GM10248 (cell line): ENCODE data around the gene CLEC16A.
"Not testable (repeated sequence)": the region's sequence is repeated elsewhere in the genome, so short reads cannot be mapped to it uniquely, and the experiment has no call there.

Experiments
- CTCF ChIA-PET: fragments of 300-600 bp; sonication (Branson Sonifier 250); formaldehyde crosslinking; extraction: SDS; loops from one replicate; lab custom pipeline; 2021; ENCODE audit warnings: antibody characterized with exemption; lab: Yijun Ruan, JAX
- POLR2A ChIA-PET: fragments of 350-650 bp; sonication (Branson Sonifier 250); formaldehyde crosslinking; extraction: SDS; loops from one replicate; lab custom pipeline; 2020; ENCODE audit warnings: antibody characterized with exemption; lab: Yijun Ruan, JAX
- DNase-seq: peaks from one replicate; pipeline ENCODE4 v3.0.0; 2012; ENCODE audit errors: extremely low spot score
- TF ChIP-seq, protein P1 (sequence below): IDR thresholded peaks from 2 replicates; pipeline ENCODE4 v1.5.1; 2012; ENCODE audit warnings: mild to moderate bottlenecking, low read depth; ENCODE audit errors: extremely low read depth, missing control alignments, control extremely low read depth

CLEC16A gene

DNA sequence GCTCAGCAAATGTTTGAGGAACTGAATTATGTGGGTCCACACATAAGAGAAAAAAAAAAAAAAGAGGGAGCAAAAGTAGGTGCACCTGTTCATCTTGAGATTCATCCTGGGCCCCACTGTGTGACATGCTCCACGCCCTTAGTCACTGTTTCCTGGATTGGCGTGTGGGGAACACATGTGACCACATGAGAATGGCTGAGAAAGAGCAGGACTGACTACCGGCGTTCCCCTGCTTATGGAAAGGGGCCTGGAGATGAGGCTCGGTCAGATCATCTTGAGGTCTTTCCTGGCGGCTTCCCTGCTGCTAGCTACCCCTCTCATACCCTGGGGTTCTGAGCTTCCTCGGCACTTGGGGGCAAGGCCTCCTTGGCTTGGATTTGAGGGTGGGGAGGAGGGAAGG, 6.0 kb upstream of the CLEC16A start:
- TF ChIP-seq, protein P1, sequence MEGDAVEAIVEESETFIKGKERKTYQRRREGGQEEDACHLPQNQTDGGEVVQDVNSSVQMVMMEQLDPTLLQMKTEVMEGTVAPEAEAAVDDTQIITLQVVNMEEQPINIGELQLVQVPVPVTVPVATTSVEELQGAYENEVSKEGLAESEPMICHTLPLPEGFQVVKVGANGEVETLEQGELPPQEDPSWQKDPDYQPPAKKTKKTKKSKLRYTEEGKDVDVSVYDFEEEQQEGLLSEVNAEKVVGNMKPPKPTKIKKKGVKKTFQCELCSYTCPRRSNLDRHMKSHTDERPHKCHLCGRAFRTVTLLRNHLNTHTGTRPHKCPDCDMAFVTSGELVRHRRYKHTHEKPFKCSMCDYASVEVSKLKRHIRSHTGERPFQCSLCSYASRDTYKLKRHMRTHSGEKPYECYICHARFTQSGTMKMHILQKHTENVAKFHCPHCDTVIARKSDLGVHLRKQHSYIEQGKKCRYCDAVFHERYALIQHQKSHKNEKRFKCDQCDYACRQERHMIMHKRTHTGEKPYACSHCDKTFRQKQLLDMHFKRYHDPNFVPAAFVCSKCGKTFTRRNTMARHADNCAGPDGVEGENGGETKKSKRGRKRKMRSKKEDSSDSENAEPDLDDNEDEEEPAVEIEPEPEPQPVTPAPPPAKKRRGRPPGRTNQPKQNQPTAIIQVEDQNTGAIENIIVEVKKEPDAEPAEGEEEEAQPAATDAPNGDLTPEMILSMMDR = no peak
- CTCF ChIA-PET = interaction anchor here (1.1 to 4.1 kb wide), 2 partner anchors 12 to 25 kb away, joined by 3 to 16 read pairs; no protein-coding TSS in a partner anchor
- POLR2A ChIA-PET = no interaction called here
- DNase-seq = no peak

DNA sequence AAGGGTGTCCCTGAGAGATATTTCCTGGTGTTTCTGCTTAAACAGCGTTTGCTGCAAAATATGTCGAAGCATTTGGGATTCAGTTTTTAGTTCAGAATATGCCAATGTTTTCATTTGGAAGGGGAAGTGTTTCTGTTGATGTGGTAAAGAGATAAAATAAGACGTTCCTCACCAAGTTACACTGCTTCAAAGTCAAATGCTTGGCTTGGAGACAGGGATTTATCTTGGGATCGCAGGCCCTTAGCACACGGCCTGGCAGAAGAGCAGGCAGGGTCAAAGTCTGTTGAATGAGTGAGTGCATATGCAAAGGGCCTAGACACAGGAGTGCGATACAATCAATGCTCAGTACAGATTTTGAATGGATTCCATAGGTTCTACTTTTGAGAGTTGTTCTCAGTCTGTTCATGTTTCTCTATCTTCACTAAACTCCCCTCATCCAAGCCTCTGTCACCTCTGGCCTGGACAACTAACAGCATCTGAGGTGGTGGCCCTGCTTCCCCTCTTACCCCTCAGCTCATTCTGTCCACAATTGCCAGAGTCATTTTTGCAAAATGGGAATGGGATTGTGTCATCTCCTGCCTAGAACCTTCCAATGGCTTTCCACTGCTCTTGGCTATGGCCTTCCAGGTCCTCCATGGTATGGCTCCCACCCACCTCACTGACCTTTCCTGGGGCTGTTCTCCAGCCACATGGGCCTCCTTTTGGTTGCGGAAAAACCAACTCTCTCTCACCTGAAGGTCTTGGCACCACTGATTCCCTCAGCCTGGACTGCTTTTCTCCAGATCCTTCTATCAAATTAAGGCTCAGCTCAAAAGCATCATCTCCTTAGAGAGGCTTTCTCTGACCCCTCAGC, 5.3 kb upstream of the CLEC16A start:
- ChIA-PET POLR2A (no interaction called here), CTCF (interaction anchor here (0.9 to 4.1 kb wide), 8 partner anchors 8 to 316 kb away, joined by 3 to 16 read pairs (median 4); no protein-coding TSS in a partner anchor)
- TF ChIP-seq, protein P1 = no peak
- no peak for DNase-seq

DNA sequence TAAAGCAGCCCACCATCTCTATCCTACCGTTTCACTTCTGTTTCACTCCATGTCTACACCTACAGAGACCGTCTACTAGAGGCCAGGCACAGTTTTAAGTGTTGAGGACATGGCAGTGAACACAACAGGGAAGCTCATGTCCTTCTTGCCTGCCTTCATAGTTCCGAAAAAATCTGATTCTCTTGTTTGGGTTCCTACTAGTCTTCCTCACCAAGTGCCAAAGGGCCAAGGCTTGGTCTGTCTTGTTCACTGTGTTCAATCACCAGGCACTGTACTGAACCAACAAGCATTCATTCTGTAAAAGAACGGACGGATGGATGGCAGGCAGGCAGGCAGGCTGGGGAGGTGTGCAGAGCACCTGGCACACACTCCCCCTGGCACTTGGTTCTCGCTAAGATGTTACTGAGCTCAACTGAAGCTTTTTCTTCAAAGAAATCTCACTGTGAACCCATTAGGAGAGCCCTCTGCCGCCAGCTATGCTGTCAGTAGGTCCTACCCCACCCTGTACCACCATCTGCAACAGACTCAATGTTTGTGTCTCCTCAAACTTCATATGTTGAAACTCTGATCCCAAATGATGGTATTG, 4.6 kb upstream of the CLEC16A start:
- TF ChIP-seq, protein P1 = no peak
- ChIA-PET CTCF (interaction anchor here (0.9 to 2.1 kb wide), 6 partner anchors 9 to 315 kb away, joined by 3 to 11 read pairs (median 4); no protein-coding TSS in a partner anchor), POLR2A (interaction anchor here (1.2 kb wide), 1 partner anchor 196 kb away, joined by 3 read pairs; no protein-coding TSS in a partner anchor)
- DNase-seq = no peak

DNA sequence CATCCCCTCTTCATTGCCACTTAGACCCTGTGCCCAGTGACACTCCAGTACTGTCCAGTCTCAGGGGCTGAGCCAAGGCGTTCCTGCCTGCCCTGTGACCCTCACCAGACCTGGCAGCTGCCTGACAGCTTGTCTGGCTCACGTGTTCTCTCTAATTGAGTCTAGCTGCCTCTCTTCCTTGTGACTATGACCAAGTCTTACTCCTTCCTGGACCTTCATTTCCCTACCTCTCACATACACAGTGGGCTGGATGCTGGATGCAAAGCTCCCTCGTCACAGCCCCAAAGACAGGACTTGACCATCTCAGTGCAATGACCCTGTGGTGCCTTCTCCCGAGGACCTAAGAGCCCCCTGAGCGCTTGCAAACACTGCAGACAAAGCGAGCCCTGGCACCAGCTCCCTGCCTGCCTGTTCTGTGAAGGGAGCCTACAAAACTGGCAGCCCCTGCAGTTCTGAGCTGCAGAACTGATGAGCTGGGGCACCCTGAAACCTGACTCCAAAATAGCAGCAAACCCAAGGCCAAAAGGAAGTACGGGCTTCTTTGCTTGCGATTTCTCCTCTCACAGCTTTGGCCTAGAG, 3.8 kb upstream of the CLEC16A start:
- POLR2A ChIA-PET = interaction anchor here (1.1 to 1.2 kb wide), 2 partner anchors 10 to 196 kb away, joined by 3 read pairs; no protein-coding TSS in a partner anchor
- CTCF ChIA-PET = interaction anchor here (0.9 to 2.1 kb wide), 5 partner anchors 9 to 25 kb away, joined by 3 to 11 read pairs (median 5); no protein-coding TSS in a partner anchor
- TF ChIP-seq, protein P1 = no peak
- DNase-seq = no peak

DNA sequence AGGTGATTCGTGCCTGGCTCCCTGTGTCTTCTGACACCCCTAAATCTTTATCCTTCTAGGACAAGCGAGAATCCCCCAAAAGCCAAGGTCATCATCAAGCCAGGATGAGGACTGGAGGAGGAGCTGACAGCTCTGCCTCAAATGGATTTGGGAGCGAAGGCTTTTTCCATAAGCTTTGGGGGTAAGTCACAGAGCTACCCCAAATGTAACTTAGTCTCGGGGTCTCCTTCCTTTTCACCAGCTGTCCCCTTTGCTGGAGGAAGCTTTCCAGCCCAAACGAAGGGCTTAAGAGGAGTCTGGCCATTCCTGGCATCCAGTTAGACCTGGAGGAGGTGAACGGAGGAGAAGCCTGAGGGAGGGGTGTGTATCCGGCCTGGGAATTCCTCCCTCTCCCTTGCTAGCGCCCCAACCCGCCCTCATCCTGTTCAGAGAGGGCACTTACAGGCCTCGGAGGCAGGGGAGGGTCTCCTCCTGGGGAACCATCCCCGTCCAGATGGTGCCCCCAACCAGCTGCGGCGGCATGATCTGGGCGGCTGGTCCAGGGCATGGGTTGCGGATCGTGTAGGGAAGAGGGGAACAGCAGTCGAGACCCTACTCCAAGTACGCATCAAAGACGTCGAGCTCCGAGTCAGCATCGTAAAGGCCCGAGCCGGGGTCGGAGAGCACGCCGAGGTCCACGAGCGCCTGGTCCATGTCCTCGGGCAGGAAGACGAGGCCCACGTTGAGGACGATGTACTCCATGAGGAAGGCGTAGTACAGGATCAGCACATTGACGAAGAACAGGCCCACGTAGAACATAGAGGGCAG, 3.0 kb upstream of the CLEC16A start:
- POLR2A ChIA-PET = interaction anchor here (1.1 to 1.2 kb wide), 2 partner anchors 11 to 197 kb away, joined by 3 read pairs; no protein-coding TSS in a partner anchor
- CTCF ChIA-PET = interaction anchor here (0.9 to 2.1 kb wide), 4 partner anchors 8 to 23 kb away, joined by 3 to 11 read pairs (median 6); no protein-coding TSS in a partner anchor
- DNase-seq = no peak
- TF ChIP-seq, protein P1 = no peak

DNA sequence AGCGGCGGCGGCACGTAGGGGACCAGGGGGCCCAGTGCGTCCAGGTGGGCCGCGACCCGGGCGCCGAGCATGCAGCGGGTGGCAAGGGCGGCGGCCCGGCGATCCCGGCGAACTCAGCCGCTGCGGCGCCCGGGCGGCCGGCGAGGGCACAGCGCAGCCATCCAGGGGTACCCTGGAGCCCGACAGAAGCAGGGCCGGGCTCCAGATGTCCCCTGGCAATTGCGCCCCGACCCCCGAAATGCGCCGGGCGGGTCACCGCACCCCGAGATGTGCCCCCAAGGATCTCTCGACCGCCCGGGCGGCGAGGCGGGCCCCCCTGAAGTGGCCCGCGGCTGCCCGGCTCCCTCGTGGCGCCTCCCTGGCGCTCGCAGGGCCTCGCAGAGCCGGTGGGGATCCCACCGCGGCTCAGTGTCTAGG, 2.4 kb upstream of the CLEC16A start:
- DNase-seq = not testable (repeated sequence)
- ChIA-PET CTCF (interaction anchor here (0.7 to 1.0 kb wide), 4 partner anchors 12 to 314 kb away, joined by 3 to 4 read pairs (median 4); partner anchors contain the start of gene SOCS1), POLR2A (interaction anchor here (1.0 to 1.3 kb wide), 3 partner anchors 10 to 314 kb away, joined by 3 to 9 read pairs (median 3); partner anchors contain the start of genes NUBP1 and SOCS1)
